Right lobe of liver (tissue), 4 donors: ENCODE measurements around the gene ATXN1.

Experiments used
- POLR2A ChIP-seq: fragments of 450-650 bp; IDR thresholded peaks from one replicate; pipeline ENCODE4 v1.6.1; 2017; ENCODE audit warnings: antibody characterized with exemption, mild to moderate bottlenecking
- TF ChIP-seq, protein P1 (sequence below), 4 donors: fragments of 200-600 bp in 3 of 4; fragments of 450-650 bp in 1 of 4; IDR thresholded peaks; one replicate each; pipeline versions ENCODE4 v1.5.1 to v1.8.0; 2016 to 2022; ENCODE audit warnings: antibody characterized with exemption in 4 of 4, mild to moderate bottlenecking in 2 of 4
- donor health status: DM: no; HTN: no; CAD: no.
- donor health status: DM: no; HTN: no; CAD: no.
- donor health status: DM: no; HTN: yes; CAD: no.

DNA sequence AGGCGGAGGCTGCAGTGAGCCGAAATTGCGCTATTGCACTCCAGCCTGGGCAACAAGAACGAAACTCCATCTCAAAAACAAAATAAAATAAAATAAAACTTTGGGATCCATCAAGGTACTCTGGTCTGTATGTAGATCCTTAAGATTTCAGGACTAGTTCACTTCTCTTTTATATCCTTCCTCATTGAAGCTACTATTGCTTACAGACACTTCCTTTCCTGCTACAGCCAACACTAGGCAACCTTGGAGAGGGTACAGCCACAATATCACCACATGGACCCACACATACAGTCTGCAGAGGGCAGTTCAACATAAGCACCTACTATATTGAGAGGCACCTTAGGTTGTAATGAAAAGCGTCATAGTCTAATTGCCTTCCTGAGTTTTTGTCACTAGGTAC, 113.3 kb downstream of the ATXN1 start:
- TF ChIP-seq, protein P1, sequence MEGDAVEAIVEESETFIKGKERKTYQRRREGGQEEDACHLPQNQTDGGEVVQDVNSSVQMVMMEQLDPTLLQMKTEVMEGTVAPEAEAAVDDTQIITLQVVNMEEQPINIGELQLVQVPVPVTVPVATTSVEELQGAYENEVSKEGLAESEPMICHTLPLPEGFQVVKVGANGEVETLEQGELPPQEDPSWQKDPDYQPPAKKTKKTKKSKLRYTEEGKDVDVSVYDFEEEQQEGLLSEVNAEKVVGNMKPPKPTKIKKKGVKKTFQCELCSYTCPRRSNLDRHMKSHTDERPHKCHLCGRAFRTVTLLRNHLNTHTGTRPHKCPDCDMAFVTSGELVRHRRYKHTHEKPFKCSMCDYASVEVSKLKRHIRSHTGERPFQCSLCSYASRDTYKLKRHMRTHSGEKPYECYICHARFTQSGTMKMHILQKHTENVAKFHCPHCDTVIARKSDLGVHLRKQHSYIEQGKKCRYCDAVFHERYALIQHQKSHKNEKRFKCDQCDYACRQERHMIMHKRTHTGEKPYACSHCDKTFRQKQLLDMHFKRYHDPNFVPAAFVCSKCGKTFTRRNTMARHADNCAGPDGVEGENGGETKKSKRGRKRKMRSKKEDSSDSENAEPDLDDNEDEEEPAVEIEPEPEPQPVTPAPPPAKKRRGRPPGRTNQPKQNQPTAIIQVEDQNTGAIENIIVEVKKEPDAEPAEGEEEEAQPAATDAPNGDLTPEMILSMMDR (IDR thresholded peaks at IDR 0.05), result no peak
- no peak for TF ChIP-seq POLR2A
